SJSA1 (cell line): ENCODE data around the gene SPEM2. TPM values are rescaled to one million over a fixed set of nuclear protein-coding genes. Genes with fewer than 3 reads are reported as not detected.

Experiments used
- DNase-seq, 2 experiments: peaks; one replicate each; pipeline ENCODE4 v3.0.0-alpha.2; 2015 to 2020; ENCODE audit warnings: low spot score in 2 of 2, low read depth in 1 of 2
- H3K27ac ChIP-seq: fragments of 250-450 bp; sonication (Bioruptor Pico); 2 replicates; pipeline ENCODE4 v1.5.1; 2020; ENCODE audit warnings: mild to moderate bottlenecking, moderate library complexity
- H3K27me3 ChIP-seq: fragments of 250-450 bp; sonication (Bioruptor Pico); replicated peaks from 2 replicates; pipeline ENCODE4 v1.5.1; 2020; ENCODE audit warnings: mild to moderate bottlenecking, moderate library complexity
- H3K36me3 ChIP-seq: fragments of 250-450 bp; sonication (Bioruptor Pico); 2 replicates; pipeline ENCODE4 v1.5.1; 2020; ENCODE audit warnings: mild to moderate bottlenecking
- H3K4me1 ChIP-seq: fragments of 250-450 bp; sonication (Bioruptor Pico); replicated peaks from 2 replicates; pipeline ENCODE4 v1.6.1; 2021; ENCODE audit warnings: mild to moderate bottlenecking
- H3K4me3 ChIP-seq: fragments of 250-450 bp; sonication (Bioruptor Pico); 2 replicates; pipeline ENCODE4 v1.5.1; 2020; ENCODE audit warnings: mild to moderate bottlenecking
- H3K9me3 ChIP-seq: fragments of 250-450 bp; sonication (Bioruptor Pico); replicated peaks from 2 replicates; pipeline ENCODE4 v1.5.1; 2020; ENCODE audit warnings: mild to moderate bottlenecking
- total RNA-seq: library from RNA; depleted of rRNA; stranded (reverse); fragments of >200 nt; shearing (Covaris generic); gene quantifications from 2 replicates; pipeline ENCODE4 v1.2.3, GENCODE V29; 2014

The SPEM2 gene
- total RNA-seq, 1 experiment from 2014 or later: not detected

DNA sequence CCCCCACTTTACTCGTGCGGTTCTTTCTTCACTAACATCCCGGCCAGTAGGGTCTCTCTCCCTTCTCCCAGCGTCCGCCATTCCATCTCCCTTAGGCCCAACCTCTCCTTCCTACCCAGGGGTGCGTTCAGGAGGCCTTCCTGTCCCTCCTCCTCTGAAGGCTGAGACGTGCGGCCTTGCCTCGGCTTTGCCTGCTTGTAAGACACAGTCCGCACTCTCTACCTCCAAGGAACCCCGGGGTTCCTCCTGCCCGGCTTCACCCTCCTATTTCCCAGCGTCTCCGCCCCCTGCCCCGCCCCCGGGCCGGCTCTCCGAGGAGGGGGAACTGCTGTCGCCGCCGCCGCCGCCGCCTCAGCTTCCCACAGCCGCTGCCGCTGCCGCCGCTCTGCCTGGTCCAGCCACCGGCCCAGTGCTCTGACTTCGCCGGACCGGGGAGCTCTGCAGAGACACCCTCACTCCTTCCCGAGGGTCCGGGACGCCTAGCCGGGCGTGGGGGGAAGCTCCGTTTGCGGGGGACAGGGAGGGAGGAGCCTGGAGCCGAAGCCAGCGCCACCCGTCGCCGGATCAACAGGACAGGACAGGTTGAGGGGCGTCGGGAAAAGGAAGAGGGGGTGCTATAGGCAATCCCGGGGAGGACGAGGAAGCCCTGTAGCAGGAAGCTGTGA, 12.7 kb downstream of the SPEM2 start:
- no peak overlapping the region for H3K27ac ChIP-seq
- no peak for DNase-seq
- H3K9me3 ChIP-seq: no peaks in the 10 kb centered on the region
- H3K36me3 ChIP-seq: no peaks in the 10 kb centered on the region
- H3K4me1 ChIP-seq: peaks cover 34% of the 10 kb centered on the region
- peaks cover 51% of the 10 kb centered on the region for H3K27me3 ChIP-seq
- no peak overlapping the region for H3K4me3 ChIP-seq

DNA sequence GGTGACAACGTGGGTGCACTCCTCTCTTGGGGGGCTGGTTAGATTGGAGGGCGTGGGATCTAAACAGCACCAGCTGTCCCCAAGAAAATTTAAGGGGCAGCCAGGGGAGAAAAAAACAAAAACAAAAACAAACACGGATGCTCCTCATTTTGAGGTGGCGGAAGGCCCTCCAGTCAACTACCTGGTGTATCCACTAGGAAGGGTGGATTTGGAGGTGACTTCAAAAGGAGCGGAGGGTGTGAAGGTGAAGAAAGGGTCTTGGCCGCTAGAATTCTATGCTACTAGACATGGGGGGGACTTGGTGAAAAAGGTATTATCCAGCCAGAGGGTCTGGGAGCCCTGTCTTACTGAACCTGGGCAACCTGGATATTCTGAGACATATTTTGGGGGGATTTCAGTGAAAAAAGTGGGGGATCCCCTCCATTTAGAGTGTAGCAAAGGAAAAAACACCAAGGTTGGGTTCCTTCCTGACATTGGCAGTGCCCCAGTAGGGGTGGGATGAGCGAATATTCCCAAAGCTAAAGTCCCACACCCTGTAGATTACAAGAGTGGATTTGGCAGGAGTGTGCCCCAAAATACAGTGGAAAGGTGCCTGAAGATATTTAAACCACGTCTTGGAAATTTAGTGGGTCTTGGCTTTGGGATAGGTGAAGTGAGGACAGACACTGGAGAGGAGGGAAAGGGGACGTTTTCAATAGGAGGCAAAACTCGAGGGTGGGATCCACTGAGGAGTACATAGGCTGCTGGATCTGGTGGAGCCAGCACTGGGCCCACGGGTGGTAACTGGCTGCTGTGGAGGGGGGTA, 13.4 kb downstream of the SPEM2 start:
- no peaks in the 10 kb centered on the region for H3K9me3 ChIP-seq
- H3K27me3 ChIP-seq: peaks cover 51% of the 10 kb centered on the region
- no peak for DNase-seq
- H3K27ac ChIP-seq: no peak overlapping the region
- H3K36me3 ChIP-seq: no peaks in the 10 kb centered on the region
- H3K4me1 ChIP-seq: peaks cover 34% of the 10 kb centered on the region
- no peak overlapping the region for H3K4me3 ChIP-seq

DNA sequence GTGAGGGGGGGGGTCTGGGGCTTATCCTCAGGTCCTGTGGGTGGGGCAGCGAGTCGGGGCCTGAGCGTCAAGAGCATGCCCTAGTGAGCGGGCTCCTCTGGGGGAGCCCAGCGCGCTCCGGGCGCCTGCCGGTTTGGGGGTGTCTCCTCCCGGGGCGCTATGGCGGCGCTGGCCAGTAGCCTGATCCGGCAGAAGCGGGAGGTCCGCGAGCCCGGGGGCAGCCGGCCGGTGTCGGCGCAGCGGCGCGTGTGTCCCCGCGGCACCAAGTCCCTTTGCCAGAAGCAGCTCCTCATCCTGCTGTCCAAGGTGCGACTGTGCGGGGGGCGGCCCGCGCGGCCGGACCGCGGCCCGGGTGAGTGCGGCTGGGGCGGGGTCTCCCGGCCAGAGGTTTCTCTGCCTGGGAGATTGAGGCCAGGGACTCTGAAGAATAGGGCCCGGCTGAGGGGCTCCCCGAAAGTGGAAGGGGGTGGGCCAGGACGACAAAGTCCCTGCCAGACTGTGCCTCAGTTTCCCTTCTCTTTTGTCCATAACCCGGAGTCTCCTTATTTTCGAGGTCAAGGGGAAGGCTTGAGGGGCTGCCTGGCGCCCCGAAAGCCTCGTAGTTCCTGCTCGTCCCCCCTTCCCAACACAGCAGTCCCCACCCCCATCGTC, 14.2 kb downstream of the SPEM2 start, which contains the start of gene FGF11:
TSS of gene FGF11 (plus strand) at position 51 of the 651 bp plus-strand sequence. CDS start at position 160, 109 bp downstream.
- no peaks in the 10 kb centered on the region for H3K9me3 ChIP-seq
- DNase-seq: no peak

GRCh38 chr17:7440113-7440833, 14.9 kb downstream of the SPEM2 start:
- no peaks in the 10 kb centered on the region for H3K9me3 ChIP-seq
- H3K27ac ChIP-seq: no peak overlapping the region
- no peak overlapping the region for H3K4me3 ChIP-seq
- H3K27me3 ChIP-seq: peaks cover 51% of the 10 kb centered on the region
- H3K36me3 ChIP-seq: no peaks in the 10 kb centered on the region
- peaks cover 34% of the 10 kb centered on the region for H3K4me1 ChIP-seq
- DNase-seq: no peak

More for the DNA sequence above, 14.2 kb downstream of the SPEM2 start, which contains the start of gene FGF11:
- no peaks in the 10 kb centered on the region for H3K36me3 ChIP-seq
- H3K27ac ChIP-seq: no peak within 1 kb of the TSS
- H3K4me1 ChIP-seq: peaks cover 34% of the 10 kb centered on the region
- no peak within 1 kb of the TSS for H3K4me3 ChIP-seq
- H3K27me3 ChIP-seq: peaks cover 51% of the 10 kb centered on the region

- Histone ChIP-seq H3K9me3 (no peaks in the 10 kb centered on the region), H3K36me3 (no peaks in the 10 kb centered on the region), H3K27ac (no peak overlapping the region), H3K4me1 (peaks cover 28% of the 10 kb centered on the region), H3K27me3 (peaks cover 50% of the 10 kb centered on the region), H3K4me3 (no peak overlapping the region)
- no peak for DNase-seq
Observed at GRCh38 chr17:7440834-7441195, 15.4 kb downstream of the SPEM2 start.

DNA sequence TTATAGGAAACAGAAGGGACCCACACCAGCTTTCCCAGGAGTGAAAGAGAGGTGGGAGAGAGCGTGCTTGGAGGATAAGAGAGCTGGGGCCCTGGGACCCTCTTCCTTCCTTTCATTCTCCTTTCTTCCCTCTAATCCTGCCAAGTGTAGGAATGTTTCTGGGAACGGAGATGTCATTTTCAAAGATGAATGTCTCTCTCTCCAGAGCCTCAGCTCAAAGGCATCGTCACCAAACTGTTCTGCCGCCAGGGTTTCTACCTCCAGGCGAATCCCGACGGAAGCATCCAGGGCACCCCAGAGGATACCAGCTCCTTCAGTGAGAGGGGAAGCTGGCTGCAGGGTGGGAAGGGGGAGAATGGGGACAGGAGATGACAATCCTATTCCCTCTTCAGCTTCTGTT, 15.8 kb downstream of the SPEM2 start:
- DNase-seq: no peak

DNA sequence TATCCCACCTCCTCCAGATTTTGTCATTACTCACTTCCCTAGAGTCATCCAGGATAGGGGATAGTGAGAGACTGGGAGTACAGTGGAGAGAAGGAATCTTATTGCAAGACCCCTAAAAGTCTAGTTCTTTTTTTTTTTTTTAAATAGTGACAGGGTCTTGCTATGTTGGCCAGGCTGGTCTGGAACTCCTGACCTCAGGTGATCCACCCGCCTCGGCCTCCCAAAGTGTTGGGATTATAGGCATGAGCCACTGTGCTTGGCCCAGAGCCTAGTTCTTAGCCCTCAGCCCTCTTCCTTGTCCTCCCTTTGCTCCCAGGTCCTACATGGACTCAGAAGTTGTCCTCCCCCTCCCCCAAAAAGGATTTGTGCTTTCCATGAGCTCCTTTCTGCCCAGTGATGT, 16.7 kb downstream of the SPEM2 start:
- DNase-seq: no peak
- Histone ChIP-seq H3K9me3 (no peaks in the 10 kb centered on the region), H3K27ac (no peak overlapping the region), H3K4me1 (peaks cover 15% of the 10 kb centered on the region), H3K27me3 (peaks cover 44% of the 10 kb centered on the region), H3K4me3 (no peak overlapping the region), H3K36me3 (no peaks in the 10 kb centered on the region)

More for the DNA sequence above, 15.8 kb downstream of the SPEM2 start:
- H3K27ac ChIP-seq: no peak overlapping the region
- no peak overlapping the region for H3K4me3 ChIP-seq
- no peaks in the 10 kb centered on the region for H3K9me3 ChIP-seq
- peaks cover 24% of the 10 kb centered on the region for H3K4me1 ChIP-seq
- H3K27me3 ChIP-seq: peaks cover 51% of the 10 kb centered on the region
- H3K36me3 ChIP-seq: no peaks in the 10 kb centered on the region

- DNase-seq: no peak
- H3K9me3 ChIP-seq: no peaks in the 10 kb centered on the region
- peaks cover 11% of the 10 kb centered on the region for H3K4me1 ChIP-seq
- H3K4me3 ChIP-seq: no peak overlapping the region
- no peak overlapping the region for H3K27ac ChIP-seq
- peaks cover 29% of the 10 kb centered on the region for H3K27me3 ChIP-seq
- no peaks in the 10 kb centered on the region for H3K36me3 ChIP-seq
Observed at GRCh38 chr17:7443499-7444485, 18.4 kb downstream of the SPEM2 start.

GRCh38 chr17:7444682-7445618, 19.5 kb downstream of the SPEM2 start, which contains the start of gene CHRNB1:
CHRNB1 (plus strand) TSS chr17:7445061; CDS start chr17:7445128, 67 bp downstream.
- DNase-seq: no peak
- H3K4me1 ChIP-seq: peaks cover 7% of the 10 kb centered on the region; the same call in 1 of the 2 replicates
- peaks cover 20% of the 10 kb centered on the region for H3K27me3 ChIP-seq
- no peak within 1 kb of the TSS for H3K4me3 ChIP-seq
- H3K36me3 ChIP-seq: no peaks in the 10 kb centered on the region
- no peak within 1 kb of the TSS for H3K27ac ChIP-seq
- no peaks in the 10 kb centered on the region for H3K9me3 ChIP-seq

DNA sequence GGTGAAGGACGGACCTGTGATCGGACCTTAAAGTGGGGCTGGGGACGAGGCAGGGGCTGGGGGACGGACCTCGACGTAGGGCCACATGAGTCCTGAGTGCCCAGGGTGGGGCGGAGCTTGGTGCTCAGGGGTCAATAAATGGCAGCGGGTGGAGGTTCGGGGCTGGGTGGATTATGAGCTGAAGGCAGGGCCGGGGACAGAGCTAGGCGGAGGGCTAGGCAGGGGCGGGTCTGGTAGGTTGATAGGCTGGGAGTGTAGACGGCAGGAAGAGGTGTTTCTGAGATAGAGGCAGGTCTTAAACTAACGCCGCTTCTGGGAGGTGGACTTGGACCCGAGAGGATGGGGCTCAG, 20.2 kb downstream of the SPEM2 start:
- DNase-seq: no peak
- no peak overlapping the region for H3K27ac ChIP-seq
- H3K4me3 ChIP-seq: no peak overlapping the region
- H3K36me3 ChIP-seq: no peaks in the 10 kb centered on the region
- peaks cover 1% of the 10 kb centered on the region; the same call in 1 of the 2 replicates for H3K4me1 ChIP-seq
- no peaks in the 10 kb centered on the region for H3K9me3 ChIP-seq
- peaks cover 13% of the 10 kb centered on the region for H3K27me3 ChIP-seq

DNA sequence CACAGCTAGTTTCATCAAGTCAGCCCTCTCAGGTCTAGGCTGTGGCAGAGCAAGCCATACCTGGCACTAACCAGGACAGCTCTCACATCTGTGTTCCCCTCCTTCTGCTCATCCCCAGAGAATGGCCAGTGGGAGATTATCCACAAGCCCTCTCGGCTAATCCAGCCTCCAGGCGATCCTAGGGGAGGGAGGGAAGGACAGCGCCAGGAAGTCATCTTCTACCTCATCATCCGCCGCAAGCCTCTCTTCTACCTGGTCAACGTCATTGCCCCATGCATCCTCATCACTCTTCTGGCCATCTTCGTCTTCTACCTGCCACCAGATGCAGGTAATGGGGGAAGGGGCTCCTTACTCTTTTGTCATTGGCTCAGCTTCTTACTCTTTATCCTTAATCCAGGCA, 23.0 kb downstream of the SPEM2 start:
- Histone ChIP-seq H3K36me3 (no peaks in the 10 kb centered on the region), H3K4me1 (no peaks in the 10 kb centered on the region), H3K27ac (no peak overlapping the region), H3K4me3 (no peak overlapping the region), H3K27me3 (peaks cover 5% of the 10 kb centered on the region; the same call in 1 of the 2 replicates), H3K9me3 (no peaks in the 10 kb centered on the region)
- DNase-seq: no peak
